ENCODE results near the gene PFKM.

DNA sequence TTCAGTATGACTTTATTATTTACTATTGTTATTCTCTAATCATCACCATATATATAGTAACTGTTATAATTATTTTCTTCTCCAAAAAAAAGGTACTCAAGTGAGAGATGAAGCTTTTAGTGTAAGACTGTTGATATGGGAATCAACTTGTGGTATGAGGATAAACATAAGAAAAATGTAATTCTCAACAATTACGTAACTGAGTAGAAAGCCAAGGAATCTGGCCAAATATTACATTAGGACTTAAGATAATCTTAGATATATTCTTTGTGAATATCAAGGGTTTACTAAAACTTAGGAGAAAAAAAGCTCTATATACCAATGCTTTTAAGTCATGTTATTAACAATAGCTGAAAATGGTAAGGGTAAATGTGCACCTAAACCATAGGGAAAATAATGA lies 26.6 kb upstream of the PFKM start:
- TF ChIP-seq, protein P1, sequence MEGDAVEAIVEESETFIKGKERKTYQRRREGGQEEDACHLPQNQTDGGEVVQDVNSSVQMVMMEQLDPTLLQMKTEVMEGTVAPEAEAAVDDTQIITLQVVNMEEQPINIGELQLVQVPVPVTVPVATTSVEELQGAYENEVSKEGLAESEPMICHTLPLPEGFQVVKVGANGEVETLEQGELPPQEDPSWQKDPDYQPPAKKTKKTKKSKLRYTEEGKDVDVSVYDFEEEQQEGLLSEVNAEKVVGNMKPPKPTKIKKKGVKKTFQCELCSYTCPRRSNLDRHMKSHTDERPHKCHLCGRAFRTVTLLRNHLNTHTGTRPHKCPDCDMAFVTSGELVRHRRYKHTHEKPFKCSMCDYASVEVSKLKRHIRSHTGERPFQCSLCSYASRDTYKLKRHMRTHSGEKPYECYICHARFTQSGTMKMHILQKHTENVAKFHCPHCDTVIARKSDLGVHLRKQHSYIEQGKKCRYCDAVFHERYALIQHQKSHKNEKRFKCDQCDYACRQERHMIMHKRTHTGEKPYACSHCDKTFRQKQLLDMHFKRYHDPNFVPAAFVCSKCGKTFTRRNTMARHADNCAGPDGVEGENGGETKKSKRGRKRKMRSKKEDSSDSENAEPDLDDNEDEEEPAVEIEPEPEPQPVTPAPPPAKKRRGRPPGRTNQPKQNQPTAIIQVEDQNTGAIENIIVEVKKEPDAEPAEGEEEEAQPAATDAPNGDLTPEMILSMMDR (conservative IDR thresholded peaks at IDR 0.05): no peak
- TF ChIP-seq ZFX (IDR thresholded peaks at IDR 0.05): no peak
